Astrocyte (in vitro differentiated cells and primary cell): Measurements from ENCODE around the gene NUBP2.

Source experiments
- CTCF ChIP-seq: IDR thresholded peaks from 2 replicates; pipeline ENCODE4 v1.5.1; 2011; ENCODE audit warnings: low read depth, mild to moderate bottlenecking, inconsistent platforms, low read length, moderate library complexity; ENCODE audit not compliant: insufficient read depth
- EZH2 ChIP-seq: IDR thresholded peaks from 2 replicates; pipeline ENCODE4 v1.6.1; 2012; ENCODE audit warnings: mild to moderate bottlenecking, low read length, inconsistent platforms; ENCODE audit not compliant: insufficient read depth

- TF ChIP-seq CTCF, result no peak
- no peak for TF ChIP-seq EZH2
These were observed 5.8 kb upstream of the NUBP2 start for GRCh38 chr16:1776991-1777374.
